Glomerular endothelial cell (primary cell): Measurements from ENCODE around the gene E2F1. TPM values are rescaled to one million over a fixed set of nuclear protein-coding genes. Genes with fewer than 3 reads are reported as not detected.
"Not testable (repeated sequence)": the region's sequence is repeated elsewhere in the genome, so short reads cannot be mapped to it uniquely, and the experiment has no call there.

Source experiments
- DNase-seq: peaks from one replicate; pipeline ENCODE4 v3.0.0-alpha.2; 2011; ENCODE audit warnings: low read depth, low spot score; ENCODE audit errors: extremely low read depth
- total RNA-seq: library from RNA; depleted of rRNA; stranded (reverse); fragments of >200 nt; gene quantifications from 2 replicates; pipeline ENCODE4 v1.2.3, GENCODE V29; 2015

Gene E2F1
- total RNA-seq, 1 donor from 2014 or later, result 9.9 TPM

DNA sequence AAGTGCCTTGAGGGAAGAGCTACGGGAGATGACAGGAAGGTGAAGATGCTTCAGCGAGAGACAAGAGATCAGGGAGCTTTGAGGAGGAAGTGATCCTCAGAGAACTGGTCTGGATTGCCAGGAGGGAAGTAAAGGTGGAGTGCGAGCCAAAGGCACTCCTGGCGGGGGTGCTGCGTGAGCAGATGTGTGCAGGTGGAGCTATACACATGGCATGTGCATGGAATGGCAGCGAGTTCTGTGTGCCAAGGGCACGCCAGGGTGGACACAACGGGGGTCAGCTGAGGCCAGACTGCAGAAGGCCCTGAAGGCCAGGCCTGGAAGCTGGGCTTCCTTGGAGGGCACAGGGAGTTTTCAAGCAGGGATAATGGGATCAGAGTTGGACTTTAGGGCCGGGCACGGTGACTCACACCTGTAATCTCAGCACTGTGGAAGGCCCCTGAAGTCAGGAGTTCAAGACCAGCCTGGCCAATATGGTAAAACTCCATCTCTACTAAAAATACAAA is 27.7 kb upstream of the E2F1 start:
- DNase-seq, result no peak

DNA sequence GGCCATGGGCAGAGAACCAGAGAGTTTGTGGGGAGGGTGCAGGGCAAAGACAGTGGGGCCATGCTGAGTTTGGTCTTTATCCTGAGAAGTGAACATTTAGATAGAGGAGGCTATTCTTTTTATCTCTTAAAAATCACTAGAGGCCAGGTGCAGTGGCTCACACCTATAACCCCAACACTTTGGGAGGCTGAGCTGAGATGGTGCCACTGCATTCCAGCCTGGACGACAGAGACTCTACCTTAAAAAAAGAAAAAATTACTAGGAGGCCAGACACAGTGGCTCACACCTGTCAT is 25.2 kb upstream of the E2F1 start:
- DNase-seq, result no peak

DNA sequence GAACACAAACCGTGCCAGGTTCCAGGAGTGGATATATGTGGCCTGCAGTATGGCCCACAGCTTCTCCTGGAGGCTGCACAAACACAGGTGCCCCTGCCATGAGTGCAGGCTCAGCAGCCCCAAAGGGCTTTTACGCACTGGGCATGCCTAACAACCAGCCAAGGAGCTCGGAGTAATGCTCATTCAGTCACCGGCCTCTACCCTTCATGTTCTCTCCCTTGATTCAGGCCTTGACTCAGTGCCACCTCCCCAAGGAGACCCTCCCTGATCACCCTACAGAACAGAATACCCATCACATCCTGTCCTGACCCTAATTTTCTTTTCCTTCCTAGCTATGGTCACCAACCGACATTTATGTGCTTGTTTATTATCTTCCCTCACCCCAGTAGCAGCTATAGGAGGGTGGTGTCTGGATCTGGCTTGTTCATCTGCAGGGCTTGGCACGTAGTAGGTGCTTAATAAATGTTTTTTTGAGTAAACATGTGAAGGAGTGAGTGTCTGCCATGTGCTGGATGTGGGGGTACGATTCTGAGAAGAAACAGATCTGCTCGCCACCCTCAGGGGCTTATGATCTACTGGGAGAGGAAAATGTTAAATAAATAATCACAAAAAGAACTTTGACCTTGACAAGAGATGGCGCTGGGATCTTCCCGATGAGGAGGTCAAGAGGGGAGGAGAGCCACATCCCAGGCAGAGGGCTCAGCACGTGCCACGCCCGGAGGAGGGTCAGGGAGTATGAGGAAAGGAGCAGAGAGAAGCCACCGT is 24.7 kb upstream of the E2F1 start:
- DNase-seq, result no peak

- no peak for DNase-seq
These were observed 23.8 kb upstream of the E2F1 start for GRCh38 chr20:33709905-33710541.

- DNase-seq, result no peak
These were observed 23.2 kb upstream of the E2F1 start for GRCh38 chr20:33709398-33709797.

GRCh38 chr20:33707668-33708067 is 21.5 kb upstream of the E2F1 start:
- DNase-seq, result no peak

GRCh38 chr20:33704197-33704924 is 18.2 kb upstream of the E2F1 start:
- no peak for DNase-seq

- no peak for DNase-seq
These were observed 17.4 kb upstream of the E2F1 start for GRCh38 chr20:33703498-33704137.

- DNase-seq, result no peak
These were observed 16.7 kb upstream of the E2F1 start for GRCh38 chr20:33702861-33703260.

DNA sequence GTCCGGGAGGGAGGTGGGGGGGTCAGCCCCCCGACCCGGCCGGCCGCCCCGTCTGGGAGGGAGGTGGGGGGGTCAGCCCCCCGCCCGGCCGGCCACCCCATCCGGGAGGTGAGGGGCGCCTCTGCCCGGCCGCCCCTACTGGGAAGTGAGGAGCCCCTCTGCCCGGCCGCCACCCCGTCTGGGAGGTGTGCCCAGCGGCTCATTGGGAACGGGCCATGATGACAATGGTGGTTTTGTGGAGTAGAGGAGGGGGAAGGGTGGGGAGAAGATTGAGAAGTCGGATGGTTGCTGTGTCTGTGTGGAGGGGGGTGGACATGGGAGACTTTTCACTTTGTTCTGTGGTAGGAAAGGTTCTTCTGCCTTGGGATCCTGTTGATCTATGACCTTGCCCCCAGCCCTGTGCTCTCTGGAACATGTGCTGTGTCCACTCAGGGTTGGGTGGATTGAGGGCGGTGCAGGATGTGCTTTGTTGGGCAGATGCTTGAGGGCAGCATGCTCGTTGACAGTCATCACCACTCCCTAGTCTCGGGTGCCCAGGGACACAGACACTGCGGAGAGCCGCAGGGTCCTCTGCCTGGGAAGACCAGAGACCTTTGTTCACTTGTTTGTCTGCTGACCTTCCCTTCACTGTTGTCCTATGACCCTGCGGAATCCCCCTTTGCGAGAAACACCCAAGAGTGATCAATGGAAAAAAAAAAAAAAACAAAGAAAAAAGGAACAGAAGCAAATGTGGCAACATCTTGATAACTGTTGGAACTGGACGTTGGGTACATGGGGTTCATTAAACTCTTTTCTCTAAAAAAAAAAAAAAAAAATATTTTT is 15.7 kb upstream of the E2F1 start:
- no peak for DNase-seq

- DNase-seq, result not testable (repeated sequence)
These were observed 14.7 kb upstream of the E2F1 start for GRCh38 chr20:33700696-33701441.

DNA sequence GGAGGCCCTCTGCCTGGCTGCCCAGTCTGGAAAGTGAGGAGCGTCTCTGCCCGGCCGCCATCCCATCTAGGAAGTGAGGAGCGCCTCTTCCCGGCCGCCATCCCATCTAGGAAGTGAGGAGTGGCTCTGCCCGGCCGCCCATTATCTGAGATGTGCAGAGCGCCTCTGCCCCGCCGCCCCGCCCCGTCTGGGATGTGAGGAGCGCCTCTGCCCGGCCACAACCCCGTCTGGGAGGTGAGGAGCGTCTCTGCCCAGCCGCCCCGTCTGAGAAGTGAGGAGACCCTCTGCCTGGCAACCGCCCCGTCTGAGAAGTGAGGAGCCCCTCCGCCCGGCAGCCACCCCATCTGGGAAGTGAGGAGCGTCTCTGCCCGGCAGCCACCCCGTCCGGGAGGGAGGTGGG is 12.8 kb upstream of the E2F1 start:
- not testable (repeated sequence) for DNase-seq

DNA sequence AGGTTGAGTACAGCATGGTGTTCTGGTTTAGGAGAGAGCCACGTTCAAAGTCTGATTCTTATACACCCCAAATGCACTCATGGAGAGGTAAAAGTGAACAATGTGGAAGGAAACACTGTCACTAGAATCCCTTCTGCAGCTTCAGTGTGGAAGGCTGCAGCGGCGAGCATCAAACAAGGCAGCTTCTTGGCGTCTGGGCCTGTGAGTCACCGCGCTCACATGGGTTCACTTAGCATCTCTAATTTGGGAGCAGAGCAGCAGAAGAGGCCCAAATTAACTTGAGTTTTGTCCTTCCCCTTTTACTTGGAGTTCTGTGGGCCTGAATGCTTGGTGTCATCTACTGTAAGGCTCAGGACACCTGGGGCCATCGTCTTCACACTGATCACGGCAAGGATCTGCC is 10.9 kb upstream of the E2F1 start:
- DNase-seq, result no peak

GRCh38 chr20:33696448-33696847 is 10.3 kb upstream of the E2F1 start:
- DNase-seq, result no peak

DNA sequence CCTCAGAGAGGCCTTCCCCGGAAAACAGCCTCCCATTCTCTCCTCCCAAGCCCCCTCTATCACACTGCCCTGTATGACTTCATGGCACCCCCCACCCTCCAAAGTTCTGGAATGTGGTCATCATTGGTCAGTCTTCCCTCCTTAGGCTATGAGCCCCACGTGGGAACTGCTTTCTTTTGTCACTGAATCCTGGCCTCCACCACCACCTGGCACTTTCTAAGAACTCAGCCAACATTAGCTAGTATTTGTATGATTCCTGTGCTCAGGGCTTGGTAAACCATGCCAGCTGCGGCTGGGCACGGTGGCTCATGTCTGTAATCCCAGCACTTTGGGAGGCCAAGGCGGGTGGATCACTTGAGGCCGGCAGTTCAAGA is 8.4 kb upstream of the E2F1 start:
- no peak for DNase-seq

DNA sequence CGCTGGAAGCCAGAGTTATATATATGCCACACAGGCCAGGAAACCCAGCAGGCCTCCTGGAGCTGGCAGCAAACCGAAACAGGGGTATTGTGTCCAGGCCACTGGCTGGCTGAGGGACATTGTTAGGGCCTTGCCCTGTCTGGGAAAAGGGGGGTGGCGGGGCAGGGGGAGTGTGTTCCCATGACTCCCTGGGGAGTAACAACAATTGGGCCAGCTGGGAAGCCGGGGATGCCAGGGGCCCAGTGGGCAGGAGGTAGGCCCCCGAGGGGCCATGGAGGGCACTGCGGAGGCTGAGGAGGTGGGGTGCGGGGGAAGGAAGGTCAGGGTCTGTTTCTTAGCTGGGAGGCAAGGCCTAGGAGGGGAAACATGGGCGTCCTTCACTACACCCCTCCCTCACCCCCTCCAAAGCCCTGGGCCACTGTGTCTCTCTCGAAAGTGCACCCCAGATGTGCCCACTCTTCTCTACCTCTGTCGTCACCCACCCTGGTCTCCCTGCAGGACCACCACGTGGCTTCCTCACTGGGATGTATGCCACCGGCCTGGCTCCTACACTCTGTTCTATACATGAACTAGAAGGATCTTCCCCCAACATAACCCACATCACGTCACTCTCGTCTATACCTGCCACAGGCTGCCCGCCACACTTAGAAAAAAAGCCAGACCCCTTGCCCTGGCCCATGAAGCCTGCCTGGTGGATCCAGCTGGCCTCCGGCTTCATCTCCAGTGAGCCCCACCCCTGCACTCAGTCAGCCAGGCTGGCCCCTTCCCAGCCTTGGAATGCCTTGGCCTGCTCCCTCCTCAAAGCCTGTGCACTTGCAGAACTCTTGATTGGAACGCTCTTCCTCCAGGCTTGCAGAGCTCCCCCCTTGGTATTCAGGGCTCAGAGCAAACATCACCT is 7.8 kb upstream of the E2F1 start:
- no peak for DNase-seq

- DNase-seq, result no peak
These were observed 7.1 kb upstream of the E2F1 start for GRCh38 chr20:33693289-33693688.

DNA sequence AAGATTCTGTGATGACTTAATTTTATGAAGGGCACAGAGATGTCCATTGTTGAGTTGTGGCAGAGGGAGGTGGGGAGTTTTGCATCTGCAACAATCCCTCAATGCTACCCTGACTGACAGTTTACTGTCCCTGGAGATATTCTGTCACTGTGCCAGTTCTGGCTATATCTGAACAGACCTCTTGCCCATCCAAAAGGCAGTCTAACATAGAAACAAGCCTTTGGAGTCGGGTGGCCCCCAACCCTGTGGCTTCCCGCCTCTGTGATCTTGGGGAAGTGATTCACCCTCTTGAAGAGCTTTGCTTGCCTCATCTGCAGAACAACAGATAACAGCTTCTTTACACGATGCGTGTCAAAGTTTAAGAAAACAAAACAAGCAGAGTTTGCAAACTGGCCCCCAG is 3.8 kb upstream of the E2F1 start:
- DNase-seq, result no peak

- DNase-seq, result no peak
These were observed 3.3 kb upstream of the E2F1 start for GRCh38 chr20:33689493-33689892.
